Bronchial epithelial cell (primary cell): Measurements from ENCODE around the gene ZNF70. TPM values are rescaled to one million over a fixed set of nuclear protein-coding genes. Genes with fewer than 3 reads are reported as not detected.

ENCODE experiments used
- DNase-seq: peaks from one replicate; pipeline ENCODE4 v3.0.0-alpha.2; 2010; ENCODE audit warnings: low read depth
- FAIRE-seq: peaks from 2 replicates; lab custom pipeline; 2011; peaks lifted over from hg19 to GRCh38; lab: Jason Lieb, UNC
- H3K27me3 ChIP-seq: 2 replicates; pipeline ENCODE4 v1.5.1; 2011; ENCODE audit warnings: low read length; ENCODE audit not compliant: control insufficient read depth, insufficient read depth
- H3K36me3 ChIP-seq: 2 replicates; pipeline ENCODE4 v1.5.1; 2011; ENCODE audit warnings: low read length; ENCODE audit not compliant: control insufficient read depth, insufficient read depth
- H3K4me3 ChIP-seq: 2 replicates; pipeline ENCODE4 v1.5.1; 2011; ENCODE audit warnings: mild to moderate bottlenecking, low read depth, low read length, control low read depth
- CTCF ChIP-seq: IDR thresholded peaks from 2 replicates; pipeline ENCODE4 v1.5.1; 2011; ENCODE audit warnings: mild to moderate bottlenecking, moderate library complexity, low read length, control low read depth, inconsistent platforms; ENCODE audit not compliant: insufficient read depth, severe bottlenecking
- total RNA-seq: library from RNA; depleted of rRNA; stranded (reverse); fragments of >200 nt; gene quantifications from 2 replicates; pipeline ENCODE4 v1.2.1, GENCODE V29; 2014

Gene ZNF70
- total RNA-seq, 1 donor from 2014 or later = 1.3 TPM

GRCh38 chr22:23786261-23786710, 35.4 kb upstream of the ZNF70 start:
- no peak for DNase-seq
- Histone ChIP-seq H3K27me3 (no peaks in the 10 kb centered on the region), H3K4me3 (peak overlapping the region; percentile 72), H3K36me3 (no peaks in the 10 kb centered on the region)
- FAIRE-seq = no peak
- no peak for TF ChIP-seq CTCF

GRCh38 chr22:23784215-23784732, 33.4 kb upstream of the ZNF70 start:
- TF ChIP-seq CTCF = no peak
- FAIRE-seq = no peak
- DNase-seq = no peak

GRCh38 chr22:23783265-23784150, 32.6 kb upstream of the ZNF70 start:
- DNase-seq (no peak), FAIRE-seq (no peak)
- no peaks in the 10 kb centered on the region for H3K36me3 ChIP-seq
- no peak overlapping the region for H3K4me3 ChIP-seq
- no peaks in the 10 kb centered on the region for H3K27me3 ChIP-seq
- TF ChIP-seq CTCF = no peak

More at GRCh38 chr22:23784215-23784732, 33.4 kb upstream of the ZNF70 start:
- no peak overlapping the region for H3K4me3 ChIP-seq
- H3K27me3 ChIP-seq = no peaks in the 10 kb centered on the region
- no peaks in the 10 kb centered on the region for H3K36me3 ChIP-seq

- no peak overlapping the region for H3K4me3 ChIP-seq
- no peak for FAIRE-seq
- no peak for TF ChIP-seq CTCF
- DNase-seq = no peak
- no peaks in the 10 kb centered on the region for H3K27me3 ChIP-seq
- no peaks in the 10 kb centered on the region for H3K36me3 ChIP-seq
These were observed 31.8 kb upstream of the ZNF70 start for GRCh38 chr22:23782703-23783102.

GRCh38 chr22:23782252-23782651, 31.3 kb upstream of the ZNF70 start:
- Histone ChIP-seq H3K36me3 (no peaks in the 10 kb centered on the region), H3K4me3 (no peak overlapping the region), H3K27me3 (no peaks in the 10 kb centered on the region)
- no peak for TF ChIP-seq CTCF
- no peak for DNase-seq
- no peak for FAIRE-seq
